GM18499 (cell line): ENCODE results near the gene OTOA.
A peak's percentile ranks its signal among the peaks of the same experiment; 100 is the strongest.
"Not testable (repeated sequence)": the region's sequence is repeated elsewhere in the genome, so short reads cannot be mapped to it uniquely, and the experiment has no call there.

Source experiments
- ATAC-seq: cut with Tn5 transposase; IDR thresholded peaks from one replicate; pipeline ENCODE4 v1.9.1; 2021; ENCODE audit warnings: moderate number of reproducible peaks; ENCODE audit not compliant: insufficient read depth, unreplicated experiment

OTOA gene

DNA sequence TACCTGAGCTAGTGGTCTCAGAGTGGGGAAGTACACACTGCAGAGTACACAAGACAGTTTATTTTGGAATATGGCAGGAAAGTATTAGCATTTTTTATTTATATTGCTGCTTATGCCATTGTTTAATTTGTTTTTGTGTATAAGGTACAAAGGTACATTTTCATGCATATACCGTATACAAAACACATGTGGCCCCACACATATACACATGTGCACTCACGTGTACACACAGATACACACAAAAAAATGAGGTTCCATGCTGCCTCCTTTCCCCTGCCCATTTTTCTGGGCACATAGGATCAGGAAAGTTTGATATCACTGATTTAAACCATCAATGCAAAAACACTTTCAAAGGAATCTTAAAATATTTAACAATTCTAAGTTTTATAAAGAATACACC lies 24.3 kb upstream of the OTOA start:
- ATAC-seq: no peak

- ATAC-seq: no peak
These were observed 21.9 kb upstream of the OTOA start for GRCh38 chr16:21641916-21642315.

DNA sequence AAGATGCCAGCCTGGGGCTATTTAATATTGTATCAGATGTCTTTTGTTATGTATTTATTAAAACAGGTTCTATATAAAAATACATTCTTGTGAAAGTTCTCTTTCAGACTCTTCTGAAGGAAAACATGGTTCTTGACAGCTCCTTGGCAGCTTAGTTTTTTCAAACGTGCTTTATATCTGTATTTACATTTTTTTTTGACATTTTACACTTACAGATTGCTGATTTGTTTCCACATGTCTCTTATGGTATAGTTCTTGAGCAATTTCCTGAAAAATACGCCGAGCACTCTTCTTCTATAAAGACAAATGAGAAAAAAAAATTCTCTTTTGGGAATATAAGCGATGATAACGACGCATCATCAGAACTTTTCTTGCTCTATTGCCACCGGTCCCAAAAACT lies 20.9 kb upstream of the OTOA start:
- ATAC-seq: no peak

DNA sequence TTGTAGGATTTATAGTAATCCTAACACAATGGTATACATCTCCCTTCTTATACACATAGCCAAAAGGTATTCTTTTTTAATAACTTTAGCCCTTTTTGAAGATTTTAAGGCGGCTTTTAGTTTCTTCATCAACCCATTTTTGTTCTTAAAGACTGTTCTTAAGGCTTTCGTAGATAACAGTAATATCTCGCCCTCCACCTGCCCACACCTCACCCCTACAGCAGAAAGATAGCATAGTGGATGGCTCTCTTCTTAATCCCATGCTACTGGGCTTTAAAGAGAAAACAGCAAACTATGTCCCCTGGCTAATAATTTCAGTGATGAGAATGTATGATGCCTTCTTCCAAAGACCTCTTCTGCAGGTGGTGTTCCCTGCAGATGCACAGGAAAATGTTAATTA lies 20.0 kb upstream of the OTOA start:
- ATAC-seq: no peak

DNA sequence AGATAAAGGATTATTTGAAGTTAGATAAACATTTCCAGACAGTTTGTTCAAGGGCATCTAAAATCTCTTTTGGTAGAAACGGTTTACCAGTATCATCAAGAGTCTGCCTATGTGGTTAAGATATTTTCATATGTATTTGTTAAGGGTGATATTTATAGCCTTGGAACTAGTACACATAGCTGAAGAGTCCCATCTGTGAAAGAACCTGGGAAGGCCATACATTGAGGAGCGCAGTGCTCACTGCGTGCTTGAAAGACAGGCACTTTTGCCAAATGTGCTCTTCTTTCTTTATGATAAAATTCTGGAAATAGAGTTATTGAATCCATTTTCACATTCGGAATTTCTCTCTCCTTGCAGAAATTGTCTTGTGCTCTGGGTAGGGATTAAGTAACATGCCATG lies 19.1 kb upstream of the OTOA start:
- no peak for ATAC-seq

- ATAC-seq: no peak
These were observed 18.5 kb upstream of the OTOA start for GRCh38 chr16:21645261-21645721.

- no peak for ATAC-seq
These were observed 17.7 kb upstream of the OTOA start for GRCh38 chr16:21646091-21646490.

GRCh38 chr16:21646721-21647561 lies 16.8 kb upstream of the OTOA start:
- peak; percentile 80 for ATAC-seq

GRCh38 chr16:21647562-21648164 lies 16.1 kb upstream of the OTOA start:
- ATAC-seq: no peak

DNA sequence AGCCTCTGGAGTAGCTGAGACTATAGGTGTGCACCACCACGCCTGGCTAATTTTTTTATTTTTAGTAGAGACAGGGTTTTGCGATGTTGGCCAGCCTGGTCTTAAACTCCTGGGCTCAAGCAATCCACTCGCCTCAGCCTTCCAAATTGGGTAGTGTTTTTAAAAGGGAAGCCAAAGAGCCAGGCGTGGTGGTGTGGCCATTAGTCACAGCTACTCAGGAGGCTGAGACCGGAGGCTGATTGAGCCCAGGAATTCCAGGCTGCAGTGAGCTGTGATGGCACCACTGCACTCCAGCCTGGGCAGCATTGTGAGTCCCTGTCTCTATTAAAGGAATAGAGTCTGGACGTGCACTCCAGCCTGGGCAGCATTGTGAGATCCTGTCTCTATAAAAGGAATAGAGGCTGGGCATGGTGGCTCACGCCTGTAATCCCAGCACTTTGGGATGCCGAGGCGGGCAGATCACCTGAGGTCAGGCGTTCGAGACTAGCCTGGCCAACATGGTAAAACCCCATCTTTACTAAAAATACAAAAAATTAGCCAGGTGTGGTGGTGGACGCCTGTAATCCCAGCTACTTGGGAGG lies 13.9 kb upstream of the OTOA start:
- ATAC-seq: not testable (repeated sequence)

GRCh38 chr16:21650521-21650920 lies 13.2 kb upstream of the OTOA start:
- ATAC-seq: no peak

- no peak for ATAC-seq
These were observed 12.3 kb upstream of the OTOA start for GRCh38 chr16:21651515-21651914.

GRCh38 chr16:21652453-21652852 lies 11.3 kb upstream of the OTOA start, which contains the start of gene IGSF6:
IGSF6 (minus strand) TSS chr16:21652608; CDS start chr16:21652598, 10 bp downstream.
- no peak for ATAC-seq

DNA sequence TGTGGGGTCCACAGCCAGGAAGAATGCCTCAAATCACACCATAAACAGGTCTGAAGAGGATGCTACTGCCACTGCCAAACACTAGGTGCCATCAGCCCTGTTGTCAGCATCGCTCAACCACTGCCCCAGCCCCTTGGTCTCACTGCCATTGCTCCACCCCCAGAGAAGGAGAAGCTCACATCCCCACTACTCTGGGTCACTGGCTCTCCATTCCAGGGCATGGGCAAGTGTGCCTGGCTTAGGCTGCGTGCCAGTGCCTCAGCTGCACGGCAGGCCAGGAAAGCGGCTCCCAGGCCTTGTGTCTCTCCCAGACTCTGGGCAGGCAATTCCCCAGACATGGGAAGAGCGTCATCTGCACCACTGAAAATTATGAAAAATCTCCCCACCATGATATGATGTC lies 10.2 kb upstream of the OTOA start:
- no peak for ATAC-seq

- no peak for ATAC-seq
These were observed 9.3 kb upstream of the OTOA start for GRCh38 chr16:21654466-21654865.

GRCh38 chr16:21654881-21655280 lies 8.9 kb upstream of the OTOA start:
- ATAC-seq: no peak

- peak; percentile 63 for ATAC-seq
These were observed 6.7 kb upstream of the OTOA start for GRCh38 chr16:21656795-21657768.

DNA sequence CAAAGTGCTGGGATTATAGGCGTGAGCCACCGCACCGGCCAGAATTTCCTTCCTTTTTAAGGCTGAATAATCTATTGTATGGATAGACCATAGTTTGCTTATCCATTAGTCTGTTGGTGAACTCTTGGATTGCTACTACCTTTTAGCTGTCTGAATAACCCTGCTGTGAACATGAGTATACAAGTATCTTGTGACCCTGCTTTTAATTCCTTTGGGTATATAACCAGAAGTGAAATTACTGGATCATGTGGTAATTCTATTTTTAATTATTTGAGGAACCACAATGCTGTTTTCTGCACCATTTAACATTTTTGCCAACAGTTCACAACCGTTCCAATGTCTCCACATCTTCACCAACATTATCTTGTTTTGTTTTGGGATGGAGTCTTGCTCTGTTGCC lies 4.6 kb upstream of the OTOA start:
- ATAC-seq: no peak

GRCh38 chr16:21664801-21665492 lies 1.2 kb downstream of the OTOA start:
- no peak for ATAC-seq

DNA sequence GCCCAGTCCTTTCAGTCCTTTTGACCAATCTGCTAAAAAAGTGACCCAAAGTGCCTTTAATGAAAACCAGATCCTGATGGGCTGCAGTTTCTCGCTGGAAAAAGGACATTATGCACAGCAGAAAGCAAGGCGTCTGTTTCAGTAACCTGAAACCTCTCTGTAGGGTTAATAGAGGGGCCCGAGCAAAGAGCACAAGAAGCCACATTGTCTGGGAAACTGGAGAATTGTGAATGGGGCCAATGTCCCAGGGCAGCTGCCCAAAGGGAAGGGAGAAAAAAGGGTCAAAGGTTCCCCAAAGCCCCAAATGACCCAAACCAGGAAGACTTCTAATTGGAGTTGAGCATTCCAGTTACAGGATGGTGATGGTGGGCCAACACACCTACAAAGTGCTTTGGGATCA lies 3.0 kb downstream of the OTOA start:
- no peak for ATAC-seq
